Mesenchymal stem cell (in vitro differentiated cells and primary cell): ENCODE measurements around the gene CMTR1.

ENCODE experiments used
- DNase-seq: peaks from one replicate; pipeline ENCODE4 v3.0.0-alpha.2; 2013
- H2AFZ ChIP-seq: one replicate; pipeline ENCODE4 v1.6.1; 2013; ENCODE audit warnings: low read depth, mild to moderate bottlenecking, control low read depth, inconsistent platforms, low read length, moderate library complexity
- H2AK5ac ChIP-seq: 2 replicates; pipeline ENCODE4 v1.6.1; 2013; ENCODE audit warnings: low read length, moderate library complexity, mild to moderate bottlenecking, inconsistent platforms; ENCODE audit not compliant: severe bottlenecking
- H2BK120ac ChIP-seq: one replicate; pipeline ENCODE4 v1.6.1; 2013; ENCODE audit warnings: low read depth, mild to moderate bottlenecking, inconsistent platforms, low read length, moderate library complexity
- H2BK12ac ChIP-seq, 2 experiments: one replicate each; pipeline ENCODE4 v1.6.1; 2013; ENCODE audit warnings: inconsistent platforms in 2 of 2, low read length in 2 of 2, mild to moderate bottlenecking in 2 of 2, moderate library complexity in 2 of 2, control low read depth in 1 of 2
- H2BK15ac ChIP-seq: one replicate; pipeline ENCODE4 v1.6.1; 2013; ENCODE audit warnings: mild to moderate bottlenecking, low read depth, inconsistent platforms; ENCODE audit not compliant: poor library complexity, severe bottlenecking
- H2BK5ac ChIP-seq: 2 replicates; pipeline ENCODE4 v1.6.1; 2013; ENCODE audit warnings: low read depth, mild to moderate bottlenecking, low read length, control low read depth, inconsistent platforms; ENCODE audit not compliant: poor library complexity, severe bottlenecking
- H3K14ac ChIP-seq, 2 experiments: one replicate each; pipeline ENCODE4 v1.6.1; 2013; ENCODE audit warnings: inconsistent platforms in 2 of 2, low read length in 2 of 2, control low read depth in 1 of 2, mild to moderate bottlenecking in 1 of 2, moderate library complexity in 1 of 2
- H3K18ac ChIP-seq, 2 experiments: one replicate each; pipeline ENCODE4 v1.6.1; 2013; ENCODE audit warnings: inconsistent platforms in 2 of 2, low read length in 2 of 2, control low read depth in 1 of 2, low read depth in 1 of 2, mild to moderate bottlenecking in 1 of 2
- H3K23ac ChIP-seq, 2 experiments: one replicate each; pipeline ENCODE4 v1.6.1; 2013; ENCODE audit warnings: inconsistent platforms in 2 of 2, low read length in 2 of 2, mild to moderate bottlenecking in 2 of 2, moderate library complexity in 2 of 2, control low read depth in 1 of 2
- H3K27ac ChIP-seq: 2 replicates; pipeline ENCODE4 v1.5.1; 2013; ENCODE audit warnings: mild to moderate bottlenecking, moderate library complexity, low read length, control low read depth, inconsistent platforms; ENCODE audit not compliant: poor library complexity, severe bottlenecking
- H3K27me3 ChIP-seq, 2 experiments: 2 replicates each; pipeline versions ENCODE4 v1.6.1 to v1.7.0; 2013; ENCODE audit warnings: low read length in 2 of 2, mild to moderate bottlenecking in 2 of 2, moderate library complexity in 2 of 2, control low read depth in 1 of 2, inconsistent platforms in 1 of 2; ENCODE audit not compliant: control insufficient read depth in 1 of 2, insufficient read depth in 1 of 2
- H3K36me3 ChIP-seq, 2 experiments: 2 replicates each; pipeline versions ENCODE4 v1.6.1 to v1.7.0; 2013; ENCODE audit warnings: low read length in 2 of 2, control low read depth in 1 of 2, inconsistent platforms in 1 of 2, low read depth in 1 of 2, mild to moderate bottlenecking in 1 of 2; ENCODE audit not compliant: insufficient read depth in 2 of 2, control insufficient read depth in 1 of 2
- H3K4ac ChIP-seq, 2 experiments: one replicate each; pipeline ENCODE4 v1.6.1; 2013; ENCODE audit warnings: inconsistent platforms in 2 of 2, low read length in 2 of 2, mild to moderate bottlenecking in 2 of 2, moderate library complexity in 2 of 2, control low read depth in 1 of 2, low read depth in 1 of 2
- H3K4me1 ChIP-seq: 2 replicates; pipeline ENCODE4 v1.6.1; 2013; ENCODE audit warnings: low read depth, low read length, control low read depth; ENCODE audit not compliant: control insufficient read depth, insufficient read depth
- H3K4me2 ChIP-seq: 2 replicates; pipeline ENCODE4 v1.6.1; 2013; ENCODE audit warnings: low read length, mild to moderate bottlenecking, inconsistent platforms; ENCODE audit not compliant: poor library complexity, severe bottlenecking
- H3K4me3 ChIP-seq, 2 experiments: 2 replicates each; pipeline versions ENCODE4 v1.5.1 to v1.7.0; 2013; ENCODE audit warnings: low read length in 2 of 2, mild to moderate bottlenecking in 2 of 2, control low read depth in 1 of 2, low read depth in 1 of 2; ENCODE audit not compliant: insufficient read depth in 1 of 2
- H3K79me1 ChIP-seq: replicated peaks from 2 replicates; pipeline ENCODE4 v1.6.1; 2013; ENCODE audit warnings: mild to moderate bottlenecking, control low read depth, low read length, inconsistent platforms; ENCODE audit not compliant: poor library complexity, severe bottlenecking
- H3K9ac ChIP-seq: 2 replicates; pipeline ENCODE4 v1.7.0; 2013; ENCODE audit warnings: mild to moderate bottlenecking, low read length, moderate library complexity
- H3K9me3 ChIP-seq: 2 replicates; pipeline ENCODE4 v1.7.0; 2013; ENCODE audit warnings: mild to moderate bottlenecking, low read length; ENCODE audit not compliant: control insufficient read depth
- H4K8ac ChIP-seq: one replicate; pipeline ENCODE4 v1.6.1; 2013; ENCODE audit warnings: inconsistent platforms, mild to moderate bottlenecking, low read length, moderate library complexity
- H4K91ac ChIP-seq: one replicate; pipeline ENCODE4 v1.6.1; 2013; ENCODE audit warnings: mild to moderate bottlenecking, low read length, inconsistent platforms
- WGBS: methylation state at CpG from one replicate; pipeline ENCODE4 v1.1.7; 2013; ENCODE audit warnings: mixed read lengths; 5-methylcytosine and 5-hydroxymethylcytosine counted together

Gene CMTR1

DNA sequence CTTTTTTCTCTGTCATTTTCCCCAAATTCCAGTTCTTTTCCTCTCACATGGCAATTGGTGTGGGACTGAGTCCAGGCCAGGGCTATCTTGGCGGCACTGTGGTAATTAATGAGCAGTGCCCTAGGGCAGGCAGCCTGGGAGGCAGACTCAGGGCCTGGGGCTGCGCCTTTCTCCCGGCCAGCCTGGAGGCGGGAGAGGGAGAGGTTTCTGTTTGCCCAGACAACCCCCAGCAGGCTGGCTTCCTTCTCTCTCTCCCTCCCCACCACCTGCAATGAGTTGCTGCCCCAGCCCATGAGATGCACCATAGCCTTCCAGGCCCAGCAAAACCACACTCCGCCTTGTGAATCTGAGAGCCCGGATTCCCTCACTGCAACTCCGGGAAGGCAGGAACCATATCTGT lies 81.8 kb downstream of the CMTR1 start:
- Histone ChIP-seq H3K4me2 (no peak overlapping the region), H2AFZ (no peak overlapping the region), H3K18ac (no peak overlapping the region), H2BK12ac (no peak overlapping the region), H4K8ac (no peak overlapping the region), H3K36me3 (no peaks in the 10 kb centered on the region), H3K27ac (no peak overlapping the region), H3K27me3 (peaks cover 57 to 77% of the 10 kb centered on the region in 2 experiments), H3K4me1 (peaks cover 22% of the 10 kb centered on the region), H4K91ac (no peak overlapping the region), H3K9me3 (peaks cover 5% of the 10 kb centered on the region), H2BK120ac (no peak overlapping the region), H2AK5ac (no peak overlapping the region), H3K4me3 (peak overlapping the region in 1 of 2 experiments; percentile 23), H2BK5ac (no peak overlapping the region), H3K14ac (no peak overlapping the region), H3K4ac (no peak overlapping the region), H2BK15ac (no peak overlapping the region), H3K79me1 (no peaks in the 10 kb centered on the region), H3K23ac (no peak overlapping the region), H3K9ac (no peak overlapping the region)
- no peak for DNase-seq
- 81% methylated on average over 7 of the region's 7 CpGs for WGBS

GRCh38 chr6:37515712-37516075 lies 82.7 kb downstream of the CMTR1 start:
- no peak overlapping the region for H2AK5ac ChIP-seq
- peak overlapping the region; percentile 7 for H4K91ac ChIP-seq
- no peaks in the 10 kb centered on the region for H3K36me3 ChIP-seq
- WGBS = 80% methylated on average over 9 of the region's 9 CpGs
- no peak overlapping the region for H2BK12ac ChIP-seq
- H2BK15ac ChIP-seq = no peak overlapping the region
- peaks cover 53 to 76% of the 10 kb centered on the region in 2 experiments for H3K27me3 ChIP-seq
- no peak overlapping the region for H3K9ac ChIP-seq
- no peak overlapping the region for H2BK120ac ChIP-seq
- no peak for DNase-seq
- no peaks in the 10 kb centered on the region for H3K79me1 ChIP-seq
- H3K9me3 ChIP-seq = peaks cover 5% of the 10 kb centered on the region
- H2AFZ ChIP-seq = no peak overlapping the region
- H3K4me2 ChIP-seq = no peak overlapping the region
- H3K4me1 ChIP-seq = peaks cover 22% of the 10 kb centered on the region
- H3K4ac ChIP-seq = no peak overlapping the region
- H3K4me3 ChIP-seq = no peak overlapping the region
- H3K27ac ChIP-seq = no peak overlapping the region
- no peak overlapping the region for H3K18ac ChIP-seq
- no peak overlapping the region for H3K14ac ChIP-seq
- no peak overlapping the region for H3K23ac ChIP-seq
- no peak overlapping the region for H2BK5ac ChIP-seq
- no peak overlapping the region for H4K8ac ChIP-seq

GRCh38 chr6:37516076-37516919 lies 83.3 kb downstream of the CMTR1 start:
- H3K23ac ChIP-seq = no peak overlapping the region
- peaks cover 5% of the 10 kb centered on the region for H3K9me3 ChIP-seq
- no peak overlapping the region for H3K14ac ChIP-seq
- no peaks in the 10 kb centered on the region for H3K79me1 ChIP-seq
- peaks cover 52 to 76% of the 10 kb centered on the region in 2 experiments for H3K27me3 ChIP-seq
- no peak overlapping the region for H2AK5ac ChIP-seq
- 65% methylated on average over 18 of the region's 18 CpGs for WGBS
- no peaks in the 10 kb centered on the region for H3K36me3 ChIP-seq
- no peak for DNase-seq
- no peak overlapping the region for H3K18ac ChIP-seq
- H3K4me1 ChIP-seq = peaks cover 22% of the 10 kb centered on the region
- H3K27ac ChIP-seq = no peak overlapping the region
- no peak overlapping the region for H3K4me3 ChIP-seq
- no peak overlapping the region for H4K8ac ChIP-seq
- no peak overlapping the region for H2BK5ac ChIP-seq
- no peak overlapping the region for H3K4me2 ChIP-seq
- H2BK120ac ChIP-seq = no peak overlapping the region
- H3K9ac ChIP-seq = no peak overlapping the region
- H2BK12ac ChIP-seq = no peak overlapping the region
- H3K4ac ChIP-seq = no peak overlapping the region
- no peak overlapping the region for H2AFZ ChIP-seq
- H4K91ac ChIP-seq = no peak overlapping the region
- H2BK15ac ChIP-seq = no peak overlapping the region

GRCh38 chr6:37516920-37517405 lies 83.9 kb downstream of the CMTR1 start:
- 79% methylated on average over 16 of the region's 16 CpGs for WGBS

More at GRCh38 chr6:37516920-37517405, 83.9 kb downstream of the CMTR1 start:
- no peak overlapping the region for H2BK12ac ChIP-seq
- no peaks in the 10 kb centered on the region for H3K79me1 ChIP-seq
- no peaks in the 10 kb centered on the region for H3K36me3 ChIP-seq
- no peak overlapping the region for H4K91ac ChIP-seq
- no peak overlapping the region for H2AK5ac ChIP-seq
- no peak overlapping the region for H3K4ac ChIP-seq
- no peak overlapping the region for H2BK5ac ChIP-seq
- no peak overlapping the region for H4K8ac ChIP-seq
- peaks cover 51 to 76% of the 10 kb centered on the region in 2 experiments for H3K27me3 ChIP-seq
- H3K4me2 ChIP-seq = no peak overlapping the region
- DNase-seq = no peak
- H3K9me3 ChIP-seq = peaks cover 5% of the 10 kb centered on the region
- H3K14ac ChIP-seq = peak overlapping the region in 1 of 2 experiments; percentile 50
- H2BK120ac ChIP-seq = no peak overlapping the region
- no peak overlapping the region for H3K9ac ChIP-seq
- H3K18ac ChIP-seq = no peak overlapping the region
- H3K23ac ChIP-seq = no peak overlapping the region
- H3K27ac ChIP-seq = no peak overlapping the region
- no peak overlapping the region for H3K4me3 ChIP-seq
- H3K4me1 ChIP-seq = peaks cover 22% of the 10 kb centered on the region
- H2BK15ac ChIP-seq = no peak overlapping the region
- H2AFZ ChIP-seq = no peak overlapping the region
